Muscle of leg (tissue), 11 donors: ENCODE measurements around the gene RNF215. TPM values are rescaled to one million over a fixed set of nuclear protein-coding genes. Genes with fewer than 3 reads are reported as not detected.

Experiments used
- DNase-seq: peaks from one replicate; pipeline ENCODE4 v3.0.0; 2013
- H3K27ac ChIP-seq: one replicate; pipeline ENCODE4 v1.5.1; 2013; ENCODE audit warnings: mild to moderate bottlenecking, low read length, control low read depth
- H3K27me3 ChIP-seq: one replicate; pipeline ENCODE4 v1.6.1; 2013; ENCODE audit warnings: low read length; ENCODE audit not compliant: control insufficient read depth, insufficient read depth
- H3K36me3 ChIP-seq: one replicate; pipeline ENCODE4 v1.6.1; 2013; ENCODE audit warnings: low read length; ENCODE audit not compliant: control insufficient read depth, insufficient read depth
- H3K4me1 ChIP-seq: one replicate; pipeline ENCODE4 v1.6.1; 2013; ENCODE audit warnings: low read length; ENCODE audit not compliant: control insufficient read depth, insufficient read depth
- H3K4me3 ChIP-seq: one replicate; pipeline ENCODE4 v1.5.1; 2013; ENCODE audit warnings: low read length, control low read depth
- H3K9me3 ChIP-seq: replicated peaks from 2 replicates; pipeline ENCODE4 v1.6.1; 2013; ENCODE audit warnings: low read depth, low read length; ENCODE audit not compliant: control insufficient read depth
- WGBS: methylation state at CpG from one replicate; pipeline ENCODE4 v1.1.5; 2013; ENCODE audit warnings: missing lambda C conversion rate; ENCODE audit not compliant: insufficient coverage; 5-methylcytosine and 5-hydroxymethylcytosine counted together
- polyA plus RNA-seq, 8 donors: library from polyadenylated mRNA; unstranded; fragments of 120-200 nt; gene quantifications; one replicate each; pipeline versions ENCODE4 v1.2.1 to v1.2.3, GENCODE V29; 2013; ENCODE audit warnings: inconsistent platforms in 1 of 8, low replicate concordance in 1 of 8; ENCODE audit not compliant: insufficient read length in 8 of 8, insufficient read depth in 1 of 8
- total RNA-seq: library from RNA; stranded (reverse); fragments of 120-200 nt; gene quantifications from one replicate; pipeline ENCODE4 v1.2.4, GENCODE V29; 2013

RNF215 gene
- total and polyA plus RNA-seq, 9 donors: 11.2 to 15.4 (median 14.1) TPM

- no peak overlapping the region for H3K27ac ChIP-seq
- H3K9me3 ChIP-seq: no peaks in the 10 kb centered on the region
- H3K4me3 ChIP-seq: no peak overlapping the region
- H3K4me1 ChIP-seq: peaks cover 8% of the 10 kb centered on the region
- no peaks in the 10 kb centered on the region for H3K27me3 ChIP-seq
- H3K36me3 ChIP-seq: peaks cover 81% of the 10 kb centered on the region
- no CpG with 5 or more reads among the region's 4 CpGs for whole genome bisulfite sequencing
- DNase-seq: no peak
These were observed 52.6 kb downstream of the RNF215 start for GRCh38 chr22:30334646-30335045.

- no peak overlapping the region for H3K27ac ChIP-seq
- H3K4me1 ChIP-seq: peaks cover 4% of the 10 kb centered on the region
- WGBS: 86% methylated on average over 1 of the region's 3 CpGs
- no peak overlapping the region for H3K4me3 ChIP-seq
- H3K27me3 ChIP-seq: no peaks in the 10 kb centered on the region
- H3K36me3 ChIP-seq: peaks cover 76% of the 10 kb centered on the region
- no peak for DNase-seq
- H3K9me3 ChIP-seq: no peaks in the 10 kb centered on the region
These were observed 53.5 kb downstream of the RNF215 start for GRCh38 chr22:30333707-30334087.

GRCh38 chr22:30332994-30333706 lies 54.1 kb downstream of the RNF215 start:
- no peak for DNase-seq
- WGBS: no CpG with 5 or more reads among the region's 2 CpGs
- Histone ChIP-seq H3K27me3 (no peaks in the 10 kb centered on the region), H3K4me1 (peaks cover 4% of the 10 kb centered on the region), H3K27ac (no peak overlapping the region), H3K4me3 (no peak overlapping the region), H3K36me3 (peaks cover 72% of the 10 kb centered on the region), H3K9me3 (no peaks in the 10 kb centered on the region)

- 81% methylated on average over 3 of the region's 5 CpGs for WGBS
- Histone ChIP-seq H3K36me3 (peaks cover 67% of the 10 kb centered on the region), H3K9me3 (no peaks in the 10 kb centered on the region), H3K4me1 (peaks cover 4% of the 10 kb centered on the region), H3K4me3 (no peak overlapping the region), H3K27ac (no peak overlapping the region), H3K27me3 (no peaks in the 10 kb centered on the region)
- DNase-seq: no peak
These were observed 54.7 kb downstream of the RNF215 start for GRCh38 chr22:30332551-30332950.

Other genes with a start within 250 kb of the RNF215 start
- gene LIF, start 140.7 kb downstream of the RNF215 start, total RNA-seq: 0.75 TPM
- gene LIF, start 140.7 kb downstream of the RNF215 start, polyA plus RNA-seq: 1 to 10 TPM in 3 of 8 donors, under 1 TPM in 5; 0.57 to 1.4 (median 0.88) TPM
- gene OSM, start 120.6 kb downstream of the RNF215 start, total RNA-seq: 0.22 TPM
- gene OSM, start 120.6 kb downstream of the RNF215 start, polyA plus RNA-seq: 1 to 10 TPM in 1 of 8 donors, under 1 TPM in 6, not detected in 1; 0.09 to 1.5 (median 0.34) TPM
- gene CASTOR1, start 97.9 kb downstream of the RNF215 start, total RNA-seq: 5.7 TPM
- 1 to 10 TPM; 3.5 to 7.1 (median 4.7) TPM for gene CASTOR1, start 97.9 kb downstream of the RNF215 start, polyA plus RNA-seq
- gene TBC1D10A, start 60.5 kb downstream of the RNF215 start, total RNA-seq: 7.4 TPM
- 10 to 100 TPM in 1 of 8 donors, 1 to 10 TPM in 7; 6.2 to 11.3 (median 8.5) TPM for gene TBC1D10A, start 60.5 kb downstream of the RNF215 start, polyA plus RNA-seq
- 23.8 TPM for gene SF3A1, start 30.5 kb downstream of the RNF215 start, total RNA-seq
- gene SF3A1, start 30.5 kb downstream of the RNF215 start, polyA plus RNA-seq: 100 to 1,000 TPM in 1 of 8 donors, 10 to 100 TPM in 7; 57.6 to 110 (median 81.2) TPM
- 0.89 TPM for gene CCDC157, start 30.4 kb downstream of the RNF215 start, total RNA-seq
- 1 to 10 TPM in 7 of 8 donors, under 1 TPM in 1; 0.89 to 2.0 (median 1.3) TPM for gene CCDC157, start 30.4 kb downstream of the RNF215 start, polyA plus RNA-seq
- gene SEC14L2, start 9.6 kb upstream of the RNF215 start, total RNA-seq: 2.5 TPM
- 1 to 10 TPM; 1.5 to 3.8 (median 2.1) TPM for gene SEC14L2, start 9.6 kb upstream of the RNF215 start, polyA plus RNA-seq
- 8.2 TPM for gene MTFP1, start 38.4 kb upstream of the RNF215 start, total RNA-seq
- 10 to 100 TPM in 1 of 8 donors, 1 to 10 TPM in 7; 7.1 to 10.4 (median 8.2) TPM for gene MTFP1, start 38.4 kb upstream of the RNF215 start, polyA plus RNA-seq
- gene SEC14L3, start 84.6 kb upstream of the RNF215 start, total RNA-seq: not detected
- gene SEC14L3, start 84.6 kb upstream of the RNF215 start, polyA plus RNA-seq: under 1 TPM in 2 of 8 donors, not detected in 6; 0.05 to 0.06 TPM
- not detected for gene SEC14L4, start 118.3 kb upstream of the RNF215 start, total RNA-seq
- gene SEC14L4, start 118.3 kb upstream of the RNF215 start, polyA plus RNA-seq: under 1 TPM in 6 of 8 donors, not detected in 2; 0.04 to 0.23 (median 0.20) TPM
- 0.35 TPM for gene SEC14L6, start 159.3 kb upstream of the RNF215 start, total RNA-seq
- gene SEC14L6, start 159.3 kb upstream of the RNF215 start, polyA plus RNA-seq: under 1 TPM; 0.13 to 0.62 (median 0.21) TPM
- 3.0 TPM for gene GAL3ST1, start 187.3 kb upstream of the RNF215 start, total RNA-seq
- 10 to 100 TPM in 1 of 8 donors, 1 to 10 TPM in 7; 4.1 to 10.0 (median 5.2) TPM for gene GAL3ST1, start 187.3 kb upstream of the RNF215 start, polyA plus RNA-seq
- gene PES1, start 204.5 kb upstream of the RNF215 start, total RNA-seq: 45.6 TPM
- gene PES1, start 204.5 kb upstream of the RNF215 start, polyA plus RNA-seq: 10 to 100 TPM; 44.8 to 63.2 (median 52.5) TPM
- 7.4 TPM for gene TCN2, start 219.8 kb upstream of the RNF215 start, total RNA-seq
- gene TCN2, start 219.8 kb upstream of the RNF215 start, polyA plus RNA-seq: 10 to 100 TPM in 4 of 8 donors, 1 to 10 TPM in 4; 6.0 to 13.2 (median 10.7) TPM
- gene SLC35E4, start 248.4 kb upstream of the RNF215 start, total RNA-seq: 3.9 TPM
- 1 to 10 TPM; 1.8 to 3.4 (median 2.4) TPM for gene SLC35E4, start 248.4 kb upstream of the RNF215 start, polyA plus RNA-seq